Mucosa of descending colon (tissue), 3 donors: ENCODE results near the gene MCC. TPM values are rescaled to one million over a fixed set of nuclear protein-coding genes. Genes with fewer than 3 reads are reported as not detected.

Source experiments
- ATAC-seq: fragments of 200-7000 bp; cut with Tn5 transposase; one replicate; pipeline ENCODE4 v1.9.1; 2020; ENCODE audit warnings: mild to moderate bottlenecking, moderate library complexity
- DNase-seq, 3 donors: peaks; one replicate each; pipeline ENCODE4 v3.0.0-alpha.2; 2020
- H3K36me3 ChIP-seq: fragments of 200-600 bp; one replicate; pipeline ENCODE4 v1.8.0; 2021; ENCODE audit warnings: low read depth, mild to moderate bottlenecking
- H3K4me1 ChIP-seq: fragments of 200-600 bp; one replicate; pipeline ENCODE4 v1.8.0; 2021; ENCODE audit warnings: low read depth, mild to moderate bottlenecking
- H3K4me3 ChIP-seq: fragments of 200-600 bp; one replicate; pipeline ENCODE4 v1.8.0; 2021; ENCODE audit warnings: mild to moderate bottlenecking
- H3K9me3 ChIP-seq: fragments of 200-600 bp; one replicate; pipeline ENCODE4 v1.8.0; 2021; ENCODE audit warnings: mild to moderate bottlenecking
- CTCF ChIP-seq: fragments of 200-600 bp; IDR thresholded peaks from one replicate; pipeline ENCODE4 v1.8.0; 2022; ENCODE audit warnings: antibody characterized with exemption, mild to moderate bottlenecking
- intact Hi-C, 2 donors: fragments of 100-400 bp; cut with DNase I in 1 of 2; cut with micrococcal nuclease in 1 of 2; formaldehyde crosslinking; loops; one replicate each; pipeline versions ENCODE4 v1.11.0 to v1.11.1; 2022; cut with DNase I, micrococcal nuclease
- total RNA-seq, 3 donors: library from RNA; stranded (reverse); fragmentation: NEBNext Ultra II Directional in 2 of 3; extraction: Animal tissue kit (Norgen Biotek cat#: 25700) in 2 of 3; gene quantifications; one replicate each; pipeline versions ENCODE4 v1.2.1 to v1.2.4, GENCODE V29; 2021 to 2023
- donor health status: DM: no; HTN: no; CAD: no; lungs with moderate emphysema.
- donor health status: DM: no; HTN: no; CAD: no.
- donor health status: DM: no; HTN: yes; CAD: no.

MCC gene
- total RNA-seq, 3 donors from 2014 or later = 1.5 to 7.4 (median 4.4) TPM

GRCh38 chr5:113245427-113246225 is 242.6 kb downstream of the MCC start:
- H3K9me3 ChIP-seq = no peaks in the 10 kb centered on the region
- no peaks in the 10 kb centered on the region for H3K36me3 ChIP-seq
- intact Hi-C loops = no loop called here
- no peak for ATAC-seq
- H3K4me3 ChIP-seq = no peak overlapping the region
- DNase-seq = no peak
- no peaks in the 10 kb centered on the region for H3K4me1 ChIP-seq
- no peak for TF ChIP-seq CTCF

GRCh38 chr5:113244966-113245365 is 243.3 kb downstream of the MCC start:
- DNase-seq (no peak), ATAC-seq (no peak)
- H3K4me1 ChIP-seq = no peaks in the 10 kb centered on the region
- intact Hi-C loops = no loop called here
- TF ChIP-seq CTCF = no peak
- H3K9me3 ChIP-seq = no peaks in the 10 kb centered on the region
- H3K4me3 ChIP-seq = no peak overlapping the region
- H3K36me3 ChIP-seq = no peaks in the 10 kb centered on the region

GRCh38 chr5:113243349-113243664 is 244.9 kb downstream of the MCC start:
- no peak for TF ChIP-seq CTCF
- intact Hi-C loops = no loop called here

GRCh38 chr5:113242481-113243348 is 245.5 kb downstream of the MCC start:
- Histone ChIP-seq H3K9me3 (no peaks in the 10 kb centered on the region), H3K4me3 (no peak overlapping the region), H3K36me3 (no peaks in the 10 kb centered on the region), H3K4me1 (no peaks in the 10 kb centered on the region)
- intact Hi-C loops = no loop called here
- no peak for TF ChIP-seq CTCF
- ATAC-seq = no peak
- no peak for DNase-seq

More at GRCh38 chr5:113243349-113243664, 244.9 kb downstream of the MCC start:
- Histone ChIP-seq H3K4me3 (no peak overlapping the region), H3K4me1 (no peaks in the 10 kb centered on the region), H3K9me3 (no peaks in the 10 kb centered on the region), H3K36me3 (no peaks in the 10 kb centered on the region)
- DNase-seq (no peak), ATAC-seq (no peak)

- Histone ChIP-seq H3K9me3 (no peaks in the 10 kb centered on the region), H3K4me1 (no peaks in the 10 kb centered on the region), H3K4me3 (no peak overlapping the region), H3K36me3 (no peaks in the 10 kb centered on the region)
- no peak for ATAC-seq
- DNase-seq = no peak
- TF ChIP-seq CTCF = no peak
- intact Hi-C loops = no loop called here
Observed at GRCh38 chr5:113240951-113241726, 247.1 kb downstream of the MCC start.
